ENCODE measurements around the gene F5. TPM values are rescaled to one million over a fixed set of nuclear protein-coding genes. Genes with fewer than 3 reads are reported as not detected.

F5 gene
- total and polyA plus RNA-seq, 9 of the 15 experiments (the other 6 are each of a cell fraction or from before 2014, with no cell fraction given), result 0.03 to 0.13 TPM; not detected in 7

- TF ChIP-seq, protein P1, sequence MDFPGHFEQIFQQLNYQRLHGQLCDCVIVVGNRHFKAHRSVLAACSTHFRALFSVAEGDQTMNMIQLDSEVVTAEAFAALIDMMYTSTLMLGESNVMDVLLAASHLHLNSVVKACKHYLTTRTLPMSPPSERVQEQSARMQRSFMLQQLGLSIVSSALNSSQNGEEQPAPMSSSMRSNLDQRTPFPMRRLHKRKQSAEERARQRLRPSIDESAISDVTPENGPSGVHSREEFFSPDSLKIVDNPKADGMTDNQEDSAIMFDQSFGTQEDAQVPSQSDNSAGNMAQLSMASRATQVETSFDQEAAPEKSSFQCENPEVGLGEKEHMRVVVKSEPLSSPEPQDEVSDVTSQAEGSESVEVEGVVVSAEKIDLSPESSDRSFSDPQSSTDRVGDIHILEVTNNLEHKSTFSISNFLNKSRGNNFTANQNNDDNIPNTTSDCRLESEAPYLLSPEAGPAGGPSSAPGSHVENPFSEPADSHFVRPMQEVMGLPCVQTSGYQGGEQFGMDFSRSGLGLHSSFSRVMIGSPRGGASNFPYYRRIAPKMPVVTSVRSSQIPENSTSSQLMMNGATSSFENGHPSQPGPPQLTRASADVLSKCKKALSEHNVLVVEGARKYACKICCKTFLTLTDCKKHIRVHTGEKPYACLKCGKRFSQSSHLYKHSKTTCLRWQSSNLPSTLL (IDR thresholded peaks at IDR 0.05), result no peak
- TF ChIP-seq SAFB2 (IDR thresholded peaks at IDR 0.05; ENCODE audit: borderline replicate concordance, low read depth, low read length, severe bottlenecking), result no peak
- no peak for TF ChIP-seq HDAC3 (IDR thresholded peaks at IDR 0.05; ENCODE audit: borderline replicate concordance, partially characterized antibody)
- TF ChIP-seq ELK1 (CRISPR knock-in tag; IDR thresholded peaks at IDR 0.05), result no peak; the same call in 1 of the 2 replicates
- TF ChIP-seq COPS2 (conservative IDR thresholded peaks at IDR 0.05), result no peak
- 0 out of 4 replicates have a peak, but pooled peaks of 1 of the 2 experiments have one; percentile 52 for TF ChIP-seq SRF (CRISPR knock-in tag; IDR thresholded peaks at IDR 0.05)
- TF ChIP-seq, protein P2, sequence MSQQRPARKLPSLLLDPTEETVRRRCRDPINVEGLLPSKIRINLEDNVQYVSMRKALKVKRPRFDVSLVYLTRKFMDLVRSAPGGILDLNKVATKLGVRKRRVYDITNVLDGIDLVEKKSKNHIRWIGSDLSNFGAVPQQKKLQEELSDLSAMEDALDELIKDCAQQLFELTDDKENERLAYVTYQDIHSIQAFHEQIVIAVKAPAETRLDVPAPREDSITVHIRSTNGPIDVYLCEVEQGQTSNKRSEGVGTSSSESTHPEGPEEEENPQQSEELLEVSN (IDR thresholded peaks at IDR 0.05; ENCODE audit: borderline replicate concordance in 1 of 2, extremely low read depth in 1 of 2, insufficient read depth in 1 of 2, insufficient read length in 1 of 2, low read depth in 1 of 2, low read length in 1 of 2, poor library complexity in 1 of 2, severe bottlenecking in 1 of 2), result peak; percentile 78 to 89
- 0 out of 2 replicates have a peak, but pooled peaks have one; percentile 83 for TF ChIP-seq KDM2B (CRISPR knock-in tag; IDR thresholded peaks at IDR 0.05)
- TF ChIP-seq BHLHE40 (IDR thresholded peaks at IDR 0.05; ENCODE audit: low read length), result peak; percentile 81
- peak; percentile 92 for TF ChIP-seq L3MBTL2 (IDR thresholded peaks at IDR 0.05)
- TF ChIP-seq, protein P3, sequence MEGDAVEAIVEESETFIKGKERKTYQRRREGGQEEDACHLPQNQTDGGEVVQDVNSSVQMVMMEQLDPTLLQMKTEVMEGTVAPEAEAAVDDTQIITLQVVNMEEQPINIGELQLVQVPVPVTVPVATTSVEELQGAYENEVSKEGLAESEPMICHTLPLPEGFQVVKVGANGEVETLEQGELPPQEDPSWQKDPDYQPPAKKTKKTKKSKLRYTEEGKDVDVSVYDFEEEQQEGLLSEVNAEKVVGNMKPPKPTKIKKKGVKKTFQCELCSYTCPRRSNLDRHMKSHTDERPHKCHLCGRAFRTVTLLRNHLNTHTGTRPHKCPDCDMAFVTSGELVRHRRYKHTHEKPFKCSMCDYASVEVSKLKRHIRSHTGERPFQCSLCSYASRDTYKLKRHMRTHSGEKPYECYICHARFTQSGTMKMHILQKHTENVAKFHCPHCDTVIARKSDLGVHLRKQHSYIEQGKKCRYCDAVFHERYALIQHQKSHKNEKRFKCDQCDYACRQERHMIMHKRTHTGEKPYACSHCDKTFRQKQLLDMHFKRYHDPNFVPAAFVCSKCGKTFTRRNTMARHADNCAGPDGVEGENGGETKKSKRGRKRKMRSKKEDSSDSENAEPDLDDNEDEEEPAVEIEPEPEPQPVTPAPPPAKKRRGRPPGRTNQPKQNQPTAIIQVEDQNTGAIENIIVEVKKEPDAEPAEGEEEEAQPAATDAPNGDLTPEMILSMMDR (IDR thresholded peaks at IDR 0.05 in 2 of 3, conservative IDR thresholded peaks at IDR 0.05 in 1 of 3; ENCODE audit: insufficient read depth in 2 of 3, low read depth in 1 of 3, low read length in 3 of 3), result peak; percentile 58 to 72 (median 65)
- TF ChIP-seq CBFA2T3 (IDR thresholded peaks at IDR 0.05), result no peak
- peak; percentile 98 for TF ChIP-seq RBFOX2 (IDR thresholded peaks at IDR 0.05; ENCODE audit: low read depth, low read length)
- no peak for TF ChIP-seq CCAR2 (IDR thresholded peaks at IDR 0.05; ENCODE audit: low read depth, low read length)
- TF ChIP-seq RFX5 (IDR thresholded peaks at IDR 0.05; ENCODE audit: low read depth, low read length), result no peak
- TF ChIP-seq ZNF395 (CRISPR knock-in tag; IDR thresholded peaks at IDR 0.05), result peak; percentile 33; the same call in 1 of the 2 replicates
- TF ChIP-seq BCOR (IDR thresholded peaks at IDR 0.05), result 0 out of 2 replicates have a peak, but pooled peaks have one; percentile 20
- no peak for TF ChIP-seq IRF2 (CRISPR knock-in tag; IDR thresholded peaks at IDR 0.05)
- no peak for TF ChIP-seq RUNX1 (IDR thresholded peaks at IDR 0.05; ENCODE audit: low read depth)
These were observed 100.6 kb downstream of the F5 start, which contains the start of gene SLC19A2 (continued) for GRCh38 chr1:169485431-169486280.
